H1 (cell line): Measurements from ENCODE around the gene SLC24A3. TPM values are rescaled to one million over a fixed set of nuclear protein-coding genes. Genes with fewer than 3 reads are reported as not detected.

Experiments
- FOSL1 ChIP-seq: IDR thresholded peaks from 2 replicates; pipeline ENCODE4 v1.6.1; 2011; ENCODE audit warnings: mild to moderate bottlenecking, low read depth, low read length, moderate library complexity; ENCODE audit not compliant: insufficient read depth
- KDM1A ChIP-seq: fragments of 200-600, 300-600 bp; sonication (generic); IDR thresholded peaks from 2 replicates; pipeline ENCODE4 v1.7.1; 2016; ENCODE audit warnings: mild to moderate bottlenecking, low read length, borderline replicate concordance
- POLR2A ChIP-seq, 2 experiments: IDR thresholded peaks; 1 replicate in 1 of 2; 2 replicates in 1 of 2; pipeline ENCODE4 v1.6.1; 2011; ENCODE audit warnings: low read depth in 2 of 2, low read length in 2 of 2, mild to moderate bottlenecking in 2 of 2; ENCODE audit errors: control extremely low read depth in 1 of 2
- polyA plus RNA-seq, 7 experiments: library from polyadenylated mRNA; depleted of rRNA in 3 of 7; stranded (reverse) in 5 of 7; unstranded in 2 of 7; fragments of >200 nt in 5 of 7; fragments of 200-250 nt in 2 of 7; gene quantifications; 1 replicate in 5 of 7; 2 replicates in 1 of 7; 4 replicates in 1 of 7; pipeline versions ENCODE4 v1.2.1 to v1.2.3, GENCODE V29; 2011 to 2013; ENCODE audit warnings: missing spikeins in 2 of 7, mixed read lengths in 2 of 7
- total RNA-seq: library from RNA; stranded (reverse); fragmentation: NEBNext Ultra II Directional; extraction: Animal tissue kit (Norgen Biotek cat#: 25700); gene quantifications from 2 replicates; pipeline ENCODE4 v1.2.1, GENCODE V29; 2021
- TF ChIP-seq, protein P1 (sequence below): IDR thresholded peaks from 2 replicates; pipeline ENCODE4 v1.6.1; 2011; ENCODE audit warnings: low read length, improper control_type of control experiment
- TF ChIP-seq, protein P2 (sequence below): IDR thresholded peaks from 2 replicates; pipeline ENCODE4 v1.6.1; 2012; ENCODE audit warnings: low read length, inconsistent platforms
- TF ChIP-seq, protein P3 (sequence below), 3 experiments: IDR thresholded peaks; 1 replicate in 2 of 3; 2 replicates in 1 of 3; pipeline versions ENCODE4 v1.5.1 to v1.6.1; 2011; ENCODE audit warnings: low read length in 3 of 3, mild to moderate bottlenecking in 3 of 3, inconsistent platforms in 2 of 3, low read depth in 1 of 3, moderate library complexity in 1 of 3; ENCODE audit not compliant: insufficient read depth in 1 of 3; ENCODE audit errors: control extremely low read depth in 1 of 3

The SLC24A3 gene
- total and polyA plus RNA-seq, 2 of the 8 experiments (the other 6 are each of a cell fraction or from before 2014, with no cell fraction given): 4.5 to 6.3 TPM

DNA sequence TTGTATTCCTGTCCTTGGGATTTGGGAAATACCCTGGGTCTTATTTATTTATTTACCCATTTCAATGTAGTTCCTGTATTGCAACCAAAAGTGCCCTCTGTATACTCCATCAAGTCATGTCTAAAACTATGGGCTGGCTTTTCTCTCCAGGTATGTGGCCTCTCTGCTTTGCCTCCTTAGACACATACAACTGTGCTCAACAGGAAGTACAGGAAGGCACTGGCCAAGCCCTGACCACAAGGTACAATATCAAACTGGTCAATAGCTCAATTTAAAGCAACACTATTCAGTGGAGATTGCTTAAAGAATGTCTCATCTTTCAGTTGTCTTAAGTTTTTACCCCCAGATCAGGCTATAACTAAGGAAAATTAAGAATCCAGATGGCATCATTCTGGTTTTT, 42.3 kb upstream of the SLC24A3 start (continued):
- TF ChIP-seq POLR2A (IDR thresholded peaks at IDR 0.05; ENCODE audit: control extremely low read depth in 1 of 2, low read depth in 2 of 2, low read length in 2 of 2) (no peak), KDM1A (no peak), FOSL1 (no peak)
- TF ChIP-seq, protein P1, sequence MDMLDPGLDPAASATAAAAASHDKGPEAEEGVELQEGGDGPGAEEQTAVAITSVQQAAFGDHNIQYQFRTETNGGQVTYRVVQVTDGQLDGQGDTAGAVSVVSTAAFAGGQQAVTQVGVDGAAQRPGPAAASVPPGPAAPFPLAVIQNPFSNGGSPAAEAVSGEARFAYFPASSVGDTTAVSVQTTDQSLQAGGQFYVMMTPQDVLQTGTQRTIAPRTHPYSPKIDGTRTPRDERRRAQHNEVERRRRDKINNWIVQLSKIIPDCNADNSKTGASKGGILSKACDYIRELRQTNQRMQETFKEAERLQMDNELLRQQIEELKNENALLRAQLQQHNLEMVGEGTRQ: no peak
- TF ChIP-seq, protein P2, sequence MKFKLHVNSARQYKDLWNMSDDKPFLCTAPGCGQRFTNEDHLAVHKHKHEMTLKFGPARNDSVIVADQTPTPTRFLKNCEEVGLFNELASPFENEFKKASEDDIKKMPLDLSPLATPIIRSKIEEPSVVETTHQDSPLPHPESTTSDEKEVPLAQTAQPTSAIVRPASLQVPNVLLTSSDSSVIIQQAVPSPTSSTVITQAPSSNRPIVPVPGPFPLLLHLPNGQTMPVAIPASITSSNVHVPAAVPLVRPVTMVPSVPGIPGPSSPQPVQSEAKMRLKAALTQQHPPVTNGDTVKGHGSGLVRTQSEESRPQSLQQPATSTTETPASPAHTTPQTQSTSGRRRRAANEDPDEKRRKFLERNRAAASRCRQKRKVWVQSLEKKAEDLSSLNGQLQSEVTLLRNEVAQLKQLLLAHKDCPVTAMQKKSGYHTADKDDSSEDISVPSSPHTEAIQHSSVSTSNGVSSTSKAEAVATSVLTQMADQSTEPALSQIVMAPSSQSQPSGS: no peak
- TF ChIP-seq, protein P3, sequence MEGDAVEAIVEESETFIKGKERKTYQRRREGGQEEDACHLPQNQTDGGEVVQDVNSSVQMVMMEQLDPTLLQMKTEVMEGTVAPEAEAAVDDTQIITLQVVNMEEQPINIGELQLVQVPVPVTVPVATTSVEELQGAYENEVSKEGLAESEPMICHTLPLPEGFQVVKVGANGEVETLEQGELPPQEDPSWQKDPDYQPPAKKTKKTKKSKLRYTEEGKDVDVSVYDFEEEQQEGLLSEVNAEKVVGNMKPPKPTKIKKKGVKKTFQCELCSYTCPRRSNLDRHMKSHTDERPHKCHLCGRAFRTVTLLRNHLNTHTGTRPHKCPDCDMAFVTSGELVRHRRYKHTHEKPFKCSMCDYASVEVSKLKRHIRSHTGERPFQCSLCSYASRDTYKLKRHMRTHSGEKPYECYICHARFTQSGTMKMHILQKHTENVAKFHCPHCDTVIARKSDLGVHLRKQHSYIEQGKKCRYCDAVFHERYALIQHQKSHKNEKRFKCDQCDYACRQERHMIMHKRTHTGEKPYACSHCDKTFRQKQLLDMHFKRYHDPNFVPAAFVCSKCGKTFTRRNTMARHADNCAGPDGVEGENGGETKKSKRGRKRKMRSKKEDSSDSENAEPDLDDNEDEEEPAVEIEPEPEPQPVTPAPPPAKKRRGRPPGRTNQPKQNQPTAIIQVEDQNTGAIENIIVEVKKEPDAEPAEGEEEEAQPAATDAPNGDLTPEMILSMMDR (IDR thresholded peaks at IDR 0.05; ENCODE audit: control extremely low read depth in 1 of 3, insufficient read depth in 1 of 3, low read depth in 1 of 3, low read length in 3 of 3): no peak
- TF ChIP-seq, all 59 proteins: peak for 0
